PC-3 (cell line): Measurements from ENCODE around the gene NRCAM.

Experiments used
- CTCF ChIP-seq: fragments of 300-600 bp; sonication (generic); conservative IDR thresholded peaks from 2 replicates; pipeline ENCODE4 v1.5.1; 2017; ENCODE audit warnings: antibody characterized with exemption, low read depth, mild to moderate bottlenecking, low read length
- EZH2 ChIP-seq: fragments of 300-600 bp; sonication (generic); IDR thresholded peaks from one replicate; pipeline ENCODE4 v1.6.1; 2017; ENCODE audit warnings: antibody characterized with exemption, mild to moderate bottlenecking, low read length; ENCODE audit not compliant: unreplicated experiment

- TF ChIP-seq EZH2 (no peak), CTCF (no peak)
Measured at GRCh38 chr7:108266035-108266434, 190.2 kb downstream of the NRCAM start.
